ENCODE measurements around the gene TANC1. TPM values are rescaled to one million over a fixed set of nuclear protein-coding genes. Genes with fewer than 3 reads are reported as not detected.

TANC1 gene
- total and polyA plus RNA-seq, 2 experiments from 2014 or later = 8.2 to 12.1 TPM

DNA sequence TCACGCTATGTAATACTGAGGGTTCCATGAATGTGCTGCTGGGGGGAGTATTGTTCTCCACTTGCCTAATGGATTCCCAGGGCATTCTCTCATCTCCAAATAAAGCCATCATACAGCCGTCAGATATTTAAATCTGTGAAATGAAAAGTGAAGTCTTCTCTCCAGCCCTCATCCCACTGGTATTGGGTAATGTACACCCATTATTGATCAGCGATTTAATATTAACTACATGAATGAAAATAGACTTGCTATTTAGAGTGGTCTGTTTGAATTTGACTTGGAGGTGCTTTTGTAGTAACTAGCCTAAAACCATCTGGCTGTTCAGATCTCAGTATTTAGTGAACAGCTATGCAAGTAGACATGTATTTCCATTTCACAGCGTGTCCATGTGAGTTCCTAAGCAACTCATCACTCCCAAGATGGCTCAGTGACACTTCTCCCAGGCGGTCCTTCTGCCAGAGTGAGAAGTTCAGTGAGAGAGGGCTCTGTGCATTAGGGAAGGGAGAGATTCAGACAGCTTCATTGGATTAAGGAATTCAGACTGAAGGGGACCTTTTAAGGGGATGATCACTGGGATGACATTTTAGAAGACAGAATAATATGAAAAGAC, 177.4 kb downstream of the TANC1 start:
- Histone ChIP-seq H4K20me1 (ENCODE audit: insufficient read depth) (no peaks in the 10 kb centered on the region), H3K4me2 (ENCODE audit: unreplicated experiment) (no peak overlapping the region), H3K9ac (no peak overlapping the region), H3K4me3 (no peak overlapping the region), H3K36me3 (ENCODE audit: low read depth) (peaks cover 12% of the 10 kb centered on the region; the same call in 1 of the 2 replicates), H3K79me2 (ENCODE audit: insufficient read depth) (peaks cover 13% of the 10 kb centered on the region), H3K27ac (no peak overlapping the region), H3K4me1 (ENCODE audit: insufficient read depth) (peaks cover 5% of the 10 kb centered on the region), H3F3A (ENCODE audit: insufficient read depth) (peaks cover 4% of the 10 kb centered on the region; the same call in 1 of the 2 replicates), H2AFZ (no peak overlapping the region), H3K27me3 (replicated peaks; ENCODE audit: insufficient read depth) (no peaks in the 10 kb centered on the region), H3K9me3 (ENCODE audit: low read depth) (no peaks in the 10 kb centered on the region), H3K9me2 (ENCODE audit: insufficient read depth) (no peaks in the 10 kb centered on the region)
- in situ Hi-C loops (cut with MboI) = no loop called here
- WGBS, 2 experiments (ENCODE audit: low coverage in 1 of 2, low lambda C conversion rate in 2 of 2, missing lambda C conversion rate in 2 of 2) = 93 to 94% methylated on average over 5 of the region's 5 CpGs
- DNase-seq = no peak
- TF ChIP-seq EZH2 (IDR thresholded peaks at IDR 0.05; ENCODE audit: insufficient read depth, poor library complexity, severe bottlenecking) (no peak), EZH2phosphoT487 (IDR thresholded peaks at IDR 0.05; ENCODE audit: insufficient read depth, low read depth) (no peak)

DNA sequence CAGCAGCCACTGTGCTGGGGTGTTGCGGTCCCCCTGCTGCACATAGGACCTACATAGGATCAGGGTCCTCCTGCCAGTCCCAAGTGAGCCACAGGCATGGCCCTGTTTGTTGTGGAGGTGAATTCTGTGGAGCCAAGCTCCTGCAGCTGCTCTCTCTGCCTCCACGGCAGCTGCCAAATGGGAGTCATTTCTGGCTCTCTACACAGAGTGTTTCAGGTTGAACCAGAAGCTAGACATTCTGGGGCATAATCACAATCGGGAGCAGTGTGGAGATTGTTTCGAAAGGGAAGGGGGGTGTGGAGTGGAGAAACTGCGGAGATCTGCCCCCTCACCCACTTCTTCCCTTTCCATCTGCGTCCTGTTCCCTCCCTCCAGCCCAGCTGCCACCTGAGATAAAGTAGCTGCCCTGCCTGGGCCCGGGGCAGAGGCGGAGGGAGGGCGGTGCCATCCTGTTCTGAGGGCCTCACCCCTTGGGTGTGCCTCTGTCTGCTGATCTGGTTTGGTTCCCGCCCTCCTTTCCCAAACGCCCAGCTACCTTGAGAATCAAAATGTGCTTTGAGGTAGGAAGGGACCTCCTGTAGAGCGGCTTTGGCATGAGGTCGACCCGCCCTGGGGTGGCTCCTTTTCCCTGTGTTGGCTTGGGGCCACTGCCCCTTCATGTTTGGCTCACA, 178.7 kb downstream of the TANC1 start:
- Histone ChIP-seq H2AFZ (no peak overlapping the region), H3K4me2 (ENCODE audit: unreplicated experiment) (no peak overlapping the region), H3K4me3 (no peak overlapping the region), H3K27ac (no peak overlapping the region), H3K36me3 (ENCODE audit: low read depth) (peaks cover 17% of the 10 kb centered on the region; the same call in 1 of the 2 replicates), H3K27me3 (replicated peaks; ENCODE audit: insufficient read depth) (no peaks in the 10 kb centered on the region), H3F3A (ENCODE audit: insufficient read depth) (no peaks in the 10 kb centered on the region), H4K20me1 (ENCODE audit: insufficient read depth) (no peaks in the 10 kb centered on the region), H3K9me2 (ENCODE audit: insufficient read depth) (no peaks in the 10 kb centered on the region), H3K9me3 (ENCODE audit: low read depth) (no peaks in the 10 kb centered on the region), H3K79me2 (ENCODE audit: insufficient read depth) (peaks cover 3% of the 10 kb centered on the region; the same call in 1 of the 2 replicates), H3K9ac (no peak overlapping the region), H3K4me1 (ENCODE audit: insufficient read depth) (no peaks in the 10 kb centered on the region)
- 73 to 75% methylated on average over 13 to 14 of the region's 14 CpGs for WGBS, 2 experiments (ENCODE audit: low coverage in 1 of 2, low lambda C conversion rate in 2 of 2, missing lambda C conversion rate in 2 of 2)
- in situ Hi-C loops (cut with MboI) = no loop called here
- no peak for TF ChIP-seq EZH2 (IDR thresholded peaks at IDR 0.05; ENCODE audit: insufficient read depth, poor library complexity, severe bottlenecking)
- TF ChIP-seq EZH2phosphoT487 (IDR thresholded peaks at IDR 0.05; ENCODE audit: insufficient read depth, low read depth) = no peak
- DNase-seq = no peak

- Histone ChIP-seq H3K79me2 (ENCODE audit: insufficient read depth) (no peaks in the 10 kb centered on the region), H3K9ac (no peak overlapping the region), H3K36me3 (ENCODE audit: low read depth) (peaks cover 17% of the 10 kb centered on the region; the same call in 1 of the 2 replicates), H3K4me2 (ENCODE audit: unreplicated experiment) (no peak overlapping the region), H3K27ac (no peak overlapping the region), H3K27me3 (replicated peaks; ENCODE audit: insufficient read depth) (no peaks in the 10 kb centered on the region), H3F3A (ENCODE audit: insufficient read depth) (no peaks in the 10 kb centered on the region), H3K9me2 (ENCODE audit: insufficient read depth) (no peaks in the 10 kb centered on the region), H3K4me1 (ENCODE audit: insufficient read depth) (no peaks in the 10 kb centered on the region), H4K20me1 (ENCODE audit: insufficient read depth) (no peaks in the 10 kb centered on the region), H2AFZ (no peak overlapping the region), H3K4me3 (no peak overlapping the region), H3K9me3 (ENCODE audit: low read depth) (no peaks in the 10 kb centered on the region)
- DNase-seq = no peak
- WGBS, 2 experiments (ENCODE audit: low coverage in 1 of 2, low lambda C conversion rate in 2 of 2, missing lambda C conversion rate in 2 of 2) = 97 to 98% methylated on average over 3 of the region's 3 CpGs
- in situ Hi-C loops (cut with MboI) = no loop called here
- TF ChIP-seq EZH2 (IDR thresholded peaks at IDR 0.05; ENCODE audit: insufficient read depth, poor library complexity, severe bottlenecking) = no peak
- no peak for TF ChIP-seq EZH2phosphoT487 (IDR thresholded peaks at IDR 0.05; ENCODE audit: insufficient read depth, low read depth)
These were observed 179.2 kb downstream of the TANC1 start for GRCh38 chr2:159147690-159148089.

DNA sequence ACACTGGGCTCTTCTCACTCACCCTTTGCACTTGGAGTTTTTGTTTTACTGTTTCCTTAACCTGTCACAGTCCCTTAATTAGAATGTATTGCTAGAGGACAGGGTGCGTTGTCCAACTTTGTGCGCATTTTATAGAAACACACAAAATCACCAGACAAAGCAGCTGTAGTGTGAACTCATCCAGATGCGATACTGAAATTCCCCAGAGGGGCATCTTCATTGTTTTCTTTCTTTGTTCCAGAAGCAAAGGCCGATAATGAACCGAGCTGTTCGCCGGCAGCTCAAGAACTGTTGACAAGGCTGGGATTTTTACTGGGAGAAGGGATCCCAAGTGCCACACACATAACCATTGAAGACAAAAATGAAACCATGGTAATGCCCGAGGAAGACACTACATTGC, 180.5 kb downstream of the TANC1 start:
- Histone ChIP-seq H3F3A (ENCODE audit: insufficient read depth) (no peaks in the 10 kb centered on the region), H3K36me3 (ENCODE audit: low read depth) (peaks cover 17% of the 10 kb centered on the region; the same call in 1 of the 2 replicates), H3K27ac (no peak overlapping the region), H4K20me1 (ENCODE audit: insufficient read depth) (no peaks in the 10 kb centered on the region), H3K9ac (no peak overlapping the region), H3K9me2 (ENCODE audit: insufficient read depth) (no peaks in the 10 kb centered on the region), H3K27me3 (replicated peaks; ENCODE audit: insufficient read depth) (no peaks in the 10 kb centered on the region), H3K4me2 (ENCODE audit: unreplicated experiment) (no peak overlapping the region), H3K4me1 (ENCODE audit: insufficient read depth) (no peaks in the 10 kb centered on the region), H3K9me3 (ENCODE audit: low read depth) (no peaks in the 10 kb centered on the region), H2AFZ (no peak overlapping the region), H3K4me3 (no peak overlapping the region), H3K79me2 (ENCODE audit: insufficient read depth) (no peaks in the 10 kb centered on the region)
- WGBS, 2 experiments (ENCODE audit: low coverage in 1 of 2, low lambda C conversion rate in 2 of 2, missing lambda C conversion rate in 2 of 2) = 91 to 92% methylated on average over 8 of the region's 8 CpGs
- DNase-seq = no peak
- in situ Hi-C loops (cut with MboI) = no loop called here
- TF ChIP-seq EZH2phosphoT487 (IDR thresholded peaks at IDR 0.05; ENCODE audit: insufficient read depth, low read depth) = no peak
- no peak for TF ChIP-seq EZH2 (IDR thresholded peaks at IDR 0.05; ENCODE audit: insufficient read depth, poor library complexity, severe bottlenecking)

Data from GM23248 (cell line).